WTC11 (cell line): Measurements from ENCODE around the gene FDXACB1.

ENCODE experiments used
- CREB1 ChIP-seq: sonication (generic); formaldehyde crosslinking; IDR thresholded peaks from 2 replicates; pipeline ENCODE4 v1.8.0; 2023; ENCODE audit warnings: mild to moderate bottlenecking, missing genetic modification reagents
- FOXK1 ChIP-seq: sonication (generic); formaldehyde crosslinking; IDR thresholded peaks from 2 replicates; pipeline ENCODE4 v1.8.0; 2022; ENCODE audit warnings: mild to moderate bottlenecking, moderate library complexity, missing genetic modification reagents
- TF ChIP-seq, protein P1 (sequence below): fragments of 200-600 bp; IDR thresholded peaks from 2 replicates; pipeline ENCODE4 v1.8.0; 2022; ENCODE audit warnings: antibody characterized with exemption

DNA sequence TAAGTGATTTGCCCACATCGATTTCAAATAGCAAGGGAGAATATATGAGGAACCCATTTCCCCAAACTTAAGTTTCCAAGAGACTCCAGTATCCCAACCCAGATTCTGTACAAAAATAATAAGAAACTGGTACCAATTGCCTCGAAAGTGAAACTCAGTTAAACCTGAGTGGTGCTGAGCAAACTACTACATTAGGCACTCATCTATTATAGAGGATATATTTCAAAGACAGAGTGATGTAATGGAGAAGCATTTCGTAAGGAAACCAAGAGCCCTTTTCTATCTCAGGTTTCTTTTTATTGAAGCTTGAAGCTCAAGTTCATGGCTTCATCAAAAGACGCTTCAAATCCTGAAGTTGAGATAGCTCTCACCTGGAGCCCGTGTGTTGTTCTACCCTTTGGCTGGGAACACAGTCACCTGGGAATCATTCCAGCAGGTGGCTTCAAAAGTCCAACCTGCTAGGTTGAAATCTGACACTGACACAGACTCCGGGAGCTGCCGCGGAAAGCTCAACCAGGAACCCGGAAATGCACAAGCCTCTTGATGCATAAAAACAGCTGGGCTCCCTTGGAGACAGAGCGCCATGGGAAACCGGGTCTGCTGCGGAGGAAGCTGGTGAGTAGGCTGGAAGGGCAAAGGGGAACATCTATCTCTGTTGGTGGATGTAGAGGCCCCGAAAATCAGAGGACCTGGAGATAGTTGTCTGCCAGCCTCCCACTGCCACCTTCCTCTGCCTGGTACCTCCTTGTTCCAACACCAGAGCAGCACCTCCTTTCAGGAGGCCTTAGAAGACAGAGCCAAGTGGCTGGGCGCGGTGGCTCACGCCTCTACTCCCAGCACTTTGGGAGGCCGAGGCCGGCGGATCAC is 39.7 kb upstream of the FDXACB1 start, which contains the start of gene C11orf52:
- TF ChIP-seq, protein P1, sequence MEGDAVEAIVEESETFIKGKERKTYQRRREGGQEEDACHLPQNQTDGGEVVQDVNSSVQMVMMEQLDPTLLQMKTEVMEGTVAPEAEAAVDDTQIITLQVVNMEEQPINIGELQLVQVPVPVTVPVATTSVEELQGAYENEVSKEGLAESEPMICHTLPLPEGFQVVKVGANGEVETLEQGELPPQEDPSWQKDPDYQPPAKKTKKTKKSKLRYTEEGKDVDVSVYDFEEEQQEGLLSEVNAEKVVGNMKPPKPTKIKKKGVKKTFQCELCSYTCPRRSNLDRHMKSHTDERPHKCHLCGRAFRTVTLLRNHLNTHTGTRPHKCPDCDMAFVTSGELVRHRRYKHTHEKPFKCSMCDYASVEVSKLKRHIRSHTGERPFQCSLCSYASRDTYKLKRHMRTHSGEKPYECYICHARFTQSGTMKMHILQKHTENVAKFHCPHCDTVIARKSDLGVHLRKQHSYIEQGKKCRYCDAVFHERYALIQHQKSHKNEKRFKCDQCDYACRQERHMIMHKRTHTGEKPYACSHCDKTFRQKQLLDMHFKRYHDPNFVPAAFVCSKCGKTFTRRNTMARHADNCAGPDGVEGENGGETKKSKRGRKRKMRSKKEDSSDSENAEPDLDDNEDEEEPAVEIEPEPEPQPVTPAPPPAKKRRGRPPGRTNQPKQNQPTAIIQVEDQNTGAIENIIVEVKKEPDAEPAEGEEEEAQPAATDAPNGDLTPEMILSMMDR = no peak
- peak; percentile 68; the same call in 1 of the 2 replicates for TF ChIP-seq FOXK1 (CRISPR knock-in tag)
- no peak for TF ChIP-seq CREB1 (CRISPR knock-in tag)
